HFFc6 (cell line): ENCODE results near the gene TNIP3. TPM values are rescaled to one million over a fixed set of nuclear protein-coding genes. Genes with fewer than 3 reads are reported as not detected.

Experiments used
- DNase-seq: peaks from one replicate; pipeline ENCODE4 v3.0.0-alpha.2; 2018
- H3K27ac Mint-ChIP-seq: 2 replicates; pipeline ENCODE4 v1.8.0; 2020; ENCODE audit warnings: mild to moderate bottlenecking, mixed read lengths
- H3K27me3 Mint-ChIP-seq: 2 replicates; pipeline ENCODE4 v1.8.0; 2021; ENCODE audit warnings: mild to moderate bottlenecking, moderate library complexity, mixed read lengths; ENCODE audit not compliant: insufficient read depth
- H3K36me3 Mint-ChIP-seq: 2 replicates; pipeline ENCODE4 v1.8.0; 2021; ENCODE audit warnings: low read depth, mixed read lengths
- H3K4me1 Mint-ChIP-seq: 2 replicates; pipeline ENCODE4 v1.8.0; 2020; ENCODE audit warnings: low read depth, mixed read lengths
- H3K4me3 Mint-ChIP-seq: 2 replicates; pipeline ENCODE4 v1.8.0; 2020; ENCODE audit warnings: mild to moderate bottlenecking, moderate library complexity, mixed read lengths
- H3K9me3 Mint-ChIP-seq: 2 replicates; pipeline ENCODE4 v1.8.0; 2020; ENCODE audit warnings: mild to moderate bottlenecking, mixed read lengths
- total RNA-seq, 6 experiments: library from RNA; stranded (reverse); fragmentation: NEBNext Ultra II Directional; extraction: Animal tissue kit (Norgen Biotek cat#: 25700); gene quantifications; 2 replicates in 1 of 6; 3 replicates in 5 of 6; pipeline ENCODE4 v1.2.3, GENCODE V29; 2021
- TF ChIP-seq, protein P1 (sequence below): fragments of 200-600 bp; sonication (generic); IDR thresholded peaks from 2 replicates; pipeline ENCODE4 v1.5.0; 2021; ENCODE audit warnings: antibody characterized with exemption, mild to moderate bottlenecking

TNIP3 gene
- total RNA-seq, 6 experiments from 2014 or later, result 0.31 to 0.70 (median 0.47) TPM

DNA sequence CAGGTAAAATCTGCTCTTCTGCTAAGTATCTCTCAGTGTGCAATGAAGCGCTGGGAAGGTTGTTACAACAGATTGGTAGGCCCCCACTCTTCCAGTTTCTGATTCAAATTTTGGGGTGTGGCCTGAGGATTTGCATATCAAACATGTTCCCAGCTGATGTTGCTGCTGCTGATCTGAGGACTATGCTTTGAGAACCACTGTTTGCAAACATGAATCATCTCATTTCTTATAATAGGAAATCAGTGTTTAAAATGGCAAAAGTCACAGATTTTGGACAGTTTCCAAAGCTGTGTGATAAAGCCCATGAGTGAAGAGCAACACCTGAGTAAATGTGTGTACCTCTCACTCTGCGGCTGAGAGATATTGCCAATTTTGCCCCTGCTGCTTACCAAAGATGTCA lies 55.6 kb downstream of the TNIP3 start:
- Mint-ChIP-seq H3K27ac (no peak overlapping the region), H3K4me3 (no peak overlapping the region), H3K27me3 (no peaks in the 10 kb centered on the region), H3K36me3 (no peaks in the 10 kb centered on the region), H3K9me3 (no peaks in the 10 kb centered on the region), H3K4me1 (no peaks in the 10 kb centered on the region)
- DNase-seq, result no peak
- TF ChIP-seq, protein P1, sequence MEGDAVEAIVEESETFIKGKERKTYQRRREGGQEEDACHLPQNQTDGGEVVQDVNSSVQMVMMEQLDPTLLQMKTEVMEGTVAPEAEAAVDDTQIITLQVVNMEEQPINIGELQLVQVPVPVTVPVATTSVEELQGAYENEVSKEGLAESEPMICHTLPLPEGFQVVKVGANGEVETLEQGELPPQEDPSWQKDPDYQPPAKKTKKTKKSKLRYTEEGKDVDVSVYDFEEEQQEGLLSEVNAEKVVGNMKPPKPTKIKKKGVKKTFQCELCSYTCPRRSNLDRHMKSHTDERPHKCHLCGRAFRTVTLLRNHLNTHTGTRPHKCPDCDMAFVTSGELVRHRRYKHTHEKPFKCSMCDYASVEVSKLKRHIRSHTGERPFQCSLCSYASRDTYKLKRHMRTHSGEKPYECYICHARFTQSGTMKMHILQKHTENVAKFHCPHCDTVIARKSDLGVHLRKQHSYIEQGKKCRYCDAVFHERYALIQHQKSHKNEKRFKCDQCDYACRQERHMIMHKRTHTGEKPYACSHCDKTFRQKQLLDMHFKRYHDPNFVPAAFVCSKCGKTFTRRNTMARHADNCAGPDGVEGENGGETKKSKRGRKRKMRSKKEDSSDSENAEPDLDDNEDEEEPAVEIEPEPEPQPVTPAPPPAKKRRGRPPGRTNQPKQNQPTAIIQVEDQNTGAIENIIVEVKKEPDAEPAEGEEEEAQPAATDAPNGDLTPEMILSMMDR, result no peak

DNA sequence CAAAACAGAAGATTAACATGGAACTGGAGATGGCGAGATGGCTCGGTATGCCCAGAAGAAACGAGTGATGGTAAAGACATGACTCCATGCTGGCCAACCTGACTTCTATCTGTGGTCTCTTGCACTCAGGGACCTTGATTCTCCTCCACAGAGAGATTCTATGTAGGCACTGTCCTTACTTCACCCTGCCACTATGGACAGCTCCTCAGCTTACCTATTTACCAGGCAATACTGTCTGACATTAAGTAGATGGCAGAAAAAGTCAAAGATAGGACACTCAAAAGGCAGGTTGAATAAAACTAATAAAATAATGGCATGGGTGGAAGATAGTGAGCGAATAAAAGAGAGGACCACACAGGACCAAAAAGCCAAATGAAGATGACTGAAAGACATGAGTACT lies 56.6 kb downstream of the TNIP3 start:
- H3K27me3 Mint-ChIP-seq, result peaks cover 1% of the 10 kb centered on the region; the same call in 1 of the 2 replicates
- H3K4me3 Mint-ChIP-seq, result no peak overlapping the region
- H3K36me3 Mint-ChIP-seq, result no peaks in the 10 kb centered on the region
- no peak overlapping the region for H3K27ac Mint-ChIP-seq
- no peak for DNase-seq
- TF ChIP-seq, protein P1, result no peak
- no peaks in the 10 kb centered on the region for H3K9me3 Mint-ChIP-seq
- no peaks in the 10 kb centered on the region for H3K4me1 Mint-ChIP-seq

- TF ChIP-seq, protein P1, result no peak
These were observed 63.9 kb downstream of the TNIP3 start for GRCh38 chr4:121100093-121100775.

DNA sequence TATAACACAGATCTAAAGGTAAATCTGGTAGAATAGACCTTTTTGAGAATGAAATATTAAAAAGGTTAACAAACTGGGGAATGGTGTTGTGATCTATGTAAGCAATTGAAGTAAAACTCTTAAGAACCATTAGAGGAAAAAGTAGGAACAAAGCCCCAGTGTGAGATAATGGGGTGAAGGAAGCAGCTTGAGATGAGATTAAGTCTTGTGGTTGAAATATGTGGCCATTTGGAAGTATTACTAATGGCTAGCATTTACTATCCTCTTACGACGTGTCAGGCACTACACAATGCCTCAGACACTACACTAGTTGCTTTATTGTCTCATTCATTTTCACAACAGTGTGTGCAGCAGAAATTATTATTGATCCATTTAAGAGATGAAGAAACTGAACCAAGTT lies 65.9 kb downstream of the TNIP3 start:
- H3K36me3 Mint-ChIP-seq, result no peaks in the 10 kb centered on the region
- no peak for DNase-seq
- no peak overlapping the region for H3K4me3 Mint-ChIP-seq
- no peaks in the 10 kb centered on the region for H3K9me3 Mint-ChIP-seq
- peaks cover 1% of the 10 kb centered on the region for H3K27me3 Mint-ChIP-seq
- no peak overlapping the region for H3K27ac Mint-ChIP-seq
- no peaks in the 10 kb centered on the region for H3K4me1 Mint-ChIP-seq
- TF ChIP-seq, protein P1, result no peak

More at GRCh38 chr4:121100093-121100775, 63.9 kb downstream of the TNIP3 start:
- H3K27me3 Mint-ChIP-seq, result peaks cover 1% of the 10 kb centered on the region
- H3K27ac Mint-ChIP-seq, result no peak overlapping the region
- no peak overlapping the region for H3K4me3 Mint-ChIP-seq
- no peaks in the 10 kb centered on the region for H3K9me3 Mint-ChIP-seq
- H3K4me1 Mint-ChIP-seq, result no peaks in the 10 kb centered on the region
- no peaks in the 10 kb centered on the region for H3K36me3 Mint-ChIP-seq
- no peak for DNase-seq

- no peaks in the 10 kb centered on the region for H3K9me3 Mint-ChIP-seq
- H3K4me3 Mint-ChIP-seq, result no peak overlapping the region
- peak; percentile 46 for DNase-seq
- no peaks in the 10 kb centered on the region for H3K36me3 Mint-ChIP-seq
- TF ChIP-seq, protein P1, result peak; percentile 83
- H3K27ac Mint-ChIP-seq, result no peak overlapping the region
- H3K4me1 Mint-ChIP-seq, result no peaks in the 10 kb centered on the region
- no peaks in the 10 kb centered on the region; the same call in 1 of the 2 replicates for H3K27me3 Mint-ChIP-seq
These were observed 67.5 kb downstream of the TNIP3 start for GRCh38 chr4:121096629-121097028.
